ENCODE data around the gene MTERF2. TPM values are rescaled to one million over a fixed set of nuclear protein-coding genes. Genes with fewer than 3 reads are reported as not detected.
"Not testable (repeated sequence)": the region's sequence is repeated elsewhere in the genome, so short reads cannot be mapped to it uniquely, and the experiment has no call there.

MTERF2 gene
- total RNA-seq, 1 experiment from 2014 or later: 10.6 TPM

- no peak overlapping the region for H3K27ac Mint-ChIP-seq (ENCODE audit: unreplicated experiment)
- H3K36me3 Mint-ChIP-seq (ENCODE audit: insufficient read depth, unreplicated experiment): no peaks in the 10 kb centered on the region
- TF ChIP-seq CTCF (IDR thresholded peaks at IDR 0.05; ENCODE audit: unreplicated experiment): no peak
- H3K4me3 Mint-ChIP-seq (ENCODE audit: low read depth, unreplicated experiment): no peak overlapping the region
- H3K4me1 Mint-ChIP-seq (ENCODE audit: low read depth, unreplicated experiment): no peaks in the 10 kb centered on the region
- no TSS peak for BruUV-seq (replicated peaks)
- H3K9me3 Mint-ChIP-seq (ENCODE audit: low read depth, unreplicated experiment): no peaks in the 10 kb centered on the region
- intact Hi-C loops (cut with micrococcal nuclease; ENCODE audit: unreplicated experiment): no loop called here
- H3K27me3 Mint-ChIP-seq (ENCODE audit: unreplicated experiment): no peaks in the 10 kb centered on the region
- CTCF ChIA-PET: no interaction called here
- DNase-seq: no peak
Measured at GRCh38 chr12:106997916-106998315, 11.0 kb upstream of the MTERF2 start.

DNA sequence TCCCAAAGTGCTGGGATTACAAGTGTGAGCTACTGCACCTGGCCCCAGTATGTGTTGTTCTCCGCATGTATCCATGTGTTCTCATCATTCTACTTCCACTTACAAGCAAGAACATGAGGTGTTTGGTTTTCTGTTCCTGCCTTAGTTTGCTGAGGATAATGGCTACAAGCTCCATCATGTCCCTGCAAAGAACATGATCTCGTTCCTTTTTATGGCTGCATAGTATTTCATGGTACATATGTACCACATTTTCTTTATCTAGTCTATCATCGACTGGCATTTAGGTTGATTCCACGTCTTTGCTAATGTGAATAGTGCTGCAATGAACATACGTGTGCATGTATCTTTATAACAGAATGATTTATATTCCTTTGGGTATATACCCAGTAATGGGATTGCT, 9.2 kb upstream of the MTERF2 start:
- H3K4me3 Mint-ChIP-seq (ENCODE audit: low read depth, unreplicated experiment); intact Hi-C loops (cut with micrococcal nuclease; ENCODE audit: unreplicated experiment); H3K9me3 Mint-ChIP-seq (ENCODE audit: low read depth, unreplicated experiment); H3K36me3 Mint-ChIP-seq (ENCODE audit: insufficient read depth, unreplicated experiment); BruUV-seq (replicated peaks); H3K27me3 Mint-ChIP-seq (ENCODE audit: unreplicated experiment); H3K27ac Mint-ChIP-seq (ENCODE audit: unreplicated experiment); DNase-seq; H3K4me1 Mint-ChIP-seq (ENCODE audit: low read depth, unreplicated experiment): not testable (repeated sequence)
- CTCF ChIA-PET: interaction anchor here (0.7 kb wide), 1 partner anchor 583 kb away, joined by 4 read pairs; no protein-coding TSS in a partner anchor

GRCh38 chr12:106994579-106995220, 7.8 kb upstream of the MTERF2 start:
- intact Hi-C loops (cut with micrococcal nuclease; ENCODE audit: unreplicated experiment): no loop called here
- DNase-seq: no peak
- no peaks in the 10 kb centered on the region for H3K9me3 Mint-ChIP-seq (ENCODE audit: low read depth, unreplicated experiment)
- no peak for TF ChIP-seq CTCF (IDR thresholded peaks at IDR 0.05; ENCODE audit: unreplicated experiment)
- no TSS peak for BruUV-seq (replicated peaks)
- CTCF ChIA-PET: interaction anchor here (1.1 kb wide), 1 partner anchor 33 kb away, joined by 4 read pairs; no protein-coding TSS in a partner anchor
- no peaks in the 10 kb centered on the region for H3K4me1 Mint-ChIP-seq (ENCODE audit: low read depth, unreplicated experiment)
- no peak overlapping the region for H3K4me3 Mint-ChIP-seq (ENCODE audit: low read depth, unreplicated experiment)
- H3K27me3 Mint-ChIP-seq (ENCODE audit: unreplicated experiment): no peaks in the 10 kb centered on the region
- H3K36me3 Mint-ChIP-seq (ENCODE audit: insufficient read depth, unreplicated experiment): no peaks in the 10 kb centered on the region
- no peak overlapping the region for H3K27ac Mint-ChIP-seq (ENCODE audit: unreplicated experiment)

- Mint-ChIP-seq H3K9me3 (ENCODE audit: low read depth, unreplicated experiment) (peaks cover 3% of the 10 kb centered on the region), H3K27ac (ENCODE audit: unreplicated experiment) (peak overlapping the region; percentile 90), H3K36me3 (ENCODE audit: insufficient read depth, unreplicated experiment) (peaks cover 31% of the 10 kb centered on the region), H3K27me3 (ENCODE audit: unreplicated experiment) (no peaks in the 10 kb centered on the region), H3K4me3 (ENCODE audit: low read depth, unreplicated experiment) (peak overlapping the region; percentile 95), H3K4me1 (ENCODE audit: low read depth, unreplicated experiment) (peaks cover 8% of the 10 kb centered on the region)
- DNase-seq: no peak
- intact Hi-C loops (cut with micrococcal nuclease; ENCODE audit: unreplicated experiment): no loop called here
- no peak for TF ChIP-seq CTCF (IDR thresholded peaks at IDR 0.05; ENCODE audit: unreplicated experiment)
- CTCF ChIA-PET: interaction anchor here (2.0 kb wide), 1 partner anchor 32 kb away, joined by 13 read pairs; the partner anchor contains the start of gene TMEM263
- BruUV-seq (replicated peaks): no TSS peak
Measured at GRCh38 chr12:106987846-106988245, 900 bp upstream of the MTERF2 start.

- intact Hi-C loops (cut with micrococcal nuclease; ENCODE audit: unreplicated experiment): no loop called here
- no peak overlapping the region for H3K27ac Mint-ChIP-seq (ENCODE audit: unreplicated experiment)
Measured at GRCh38 chr12:106986135-106986534, 811 bp downstream of the MTERF2 start.

More at GRCh38 chr12:106986135-106986534, 811 bp downstream of the MTERF2 start:
- no peak for TF ChIP-seq CTCF (IDR thresholded peaks at IDR 0.05; ENCODE audit: unreplicated experiment)
- no TSS peak for BruUV-seq (replicated peaks)
- peak overlapping the region; percentile 95 for H3K4me3 Mint-ChIP-seq (ENCODE audit: low read depth, unreplicated experiment)
- no peak for DNase-seq
- H3K27me3 Mint-ChIP-seq (ENCODE audit: unreplicated experiment): no peaks in the 10 kb centered on the region
- CTCF ChIA-PET: interaction anchor here (0.9 to 2.0 kb wide), 3 partner anchors 8 to 30 kb away, joined by 3 to 13 read pairs (median 4); partner anchors contain the start of gene TMEM263
- peaks cover 3% of the 10 kb centered on the region for H3K9me3 Mint-ChIP-seq (ENCODE audit: low read depth, unreplicated experiment)
- peaks cover 8% of the 10 kb centered on the region for H3K4me1 Mint-ChIP-seq (ENCODE audit: low read depth, unreplicated experiment)
- H3K36me3 Mint-ChIP-seq (ENCODE audit: insufficient read depth, unreplicated experiment): peaks cover 35% of the 10 kb centered on the region
